Mesothelial cell of epicardium (in vitro differentiated cells): ENCODE measurements around the gene DST. TPM values are rescaled to one million over a fixed set of nuclear protein-coding genes. Genes with fewer than 3 reads are reported as not detected.

ENCODE experiments used
- DNase-seq, 2 experiments: peaks; one replicate each; pipeline ENCODE4 v3.0.0; 2021; ENCODE audit warnings: low spot score in 2 of 2; ENCODE audit not compliant: unreplicated experiment in 2 of 2
- H3K27ac Mint-ChIP-seq: 2 replicates; pipeline ENCODE4 v1.8.0; 2021; ENCODE audit warnings: mixed read lengths
- H3K27me3 Mint-ChIP-seq: 2 replicates; pipeline ENCODE4 v1.8.0; 2021; ENCODE audit warnings: low read depth, mixed read lengths
- H3K36me3 Mint-ChIP-seq: 2 replicates; pipeline ENCODE4 v1.8.0; 2021; ENCODE audit warnings: mixed read lengths
- H3K4me1 Mint-ChIP-seq: 2 replicates; pipeline ENCODE4 v1.8.0; 2021; ENCODE audit warnings: mixed read lengths
- H3K4me3 Mint-ChIP-seq: 2 replicates; pipeline ENCODE4 v1.8.0; 2021; ENCODE audit warnings: mild to moderate bottlenecking, moderate library complexity, mixed read lengths
- H3K9me3 Mint-ChIP-seq: 2 replicates; pipeline ENCODE4 v1.8.0; 2021; ENCODE audit warnings: mixed read lengths
- total RNA-seq: library from RNA; stranded (reverse); gene quantifications from 3 replicates; pipeline ENCODE4 v1.2.1, GENCODE V29; 2021
- TF ChIP-seq, protein P1 (sequence below): fragments of 200-600 bp; sonication (generic); IDR thresholded peaks from one replicate; pipeline ENCODE4 v1.5.0; 2021; ENCODE audit warnings: antibody characterized with exemption; ENCODE audit not compliant: unreplicated experiment

The DST gene
- total RNA-seq, 1 donor from 2014 or later: 306 TPM

DNA sequence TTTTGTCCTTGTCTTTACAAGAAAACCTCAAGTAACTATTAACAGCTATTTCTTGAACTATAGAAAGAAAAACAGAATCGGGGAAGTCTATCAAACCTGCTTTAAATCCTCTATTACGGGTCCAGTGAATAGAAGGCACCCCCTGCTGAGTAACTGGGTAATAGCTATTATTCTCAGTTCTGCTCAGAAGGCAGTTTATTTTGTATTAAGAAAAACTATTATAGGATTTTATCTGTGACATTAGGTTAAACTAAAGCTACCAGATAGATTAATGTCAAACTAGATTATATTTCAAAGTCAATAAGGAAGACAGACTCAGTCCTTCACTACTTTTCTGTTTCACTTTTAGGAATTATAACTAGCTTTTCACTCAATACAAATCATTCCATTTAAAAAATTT is 93.7 kb downstream of the DST start:
- Mint-ChIP-seq H3K27me3 (no peaks in the 10 kb centered on the region), H3K4me1 (peaks cover 68% of the 10 kb centered on the region), H3K9me3 (no peaks in the 10 kb centered on the region), H3K4me3 (no peak overlapping the region), H3K27ac (peak overlapping the region; percentile 78), H3K36me3 (peaks cover 9% of the 10 kb centered on the region)
- DNase-seq: no peak
- TF ChIP-seq, protein P1, sequence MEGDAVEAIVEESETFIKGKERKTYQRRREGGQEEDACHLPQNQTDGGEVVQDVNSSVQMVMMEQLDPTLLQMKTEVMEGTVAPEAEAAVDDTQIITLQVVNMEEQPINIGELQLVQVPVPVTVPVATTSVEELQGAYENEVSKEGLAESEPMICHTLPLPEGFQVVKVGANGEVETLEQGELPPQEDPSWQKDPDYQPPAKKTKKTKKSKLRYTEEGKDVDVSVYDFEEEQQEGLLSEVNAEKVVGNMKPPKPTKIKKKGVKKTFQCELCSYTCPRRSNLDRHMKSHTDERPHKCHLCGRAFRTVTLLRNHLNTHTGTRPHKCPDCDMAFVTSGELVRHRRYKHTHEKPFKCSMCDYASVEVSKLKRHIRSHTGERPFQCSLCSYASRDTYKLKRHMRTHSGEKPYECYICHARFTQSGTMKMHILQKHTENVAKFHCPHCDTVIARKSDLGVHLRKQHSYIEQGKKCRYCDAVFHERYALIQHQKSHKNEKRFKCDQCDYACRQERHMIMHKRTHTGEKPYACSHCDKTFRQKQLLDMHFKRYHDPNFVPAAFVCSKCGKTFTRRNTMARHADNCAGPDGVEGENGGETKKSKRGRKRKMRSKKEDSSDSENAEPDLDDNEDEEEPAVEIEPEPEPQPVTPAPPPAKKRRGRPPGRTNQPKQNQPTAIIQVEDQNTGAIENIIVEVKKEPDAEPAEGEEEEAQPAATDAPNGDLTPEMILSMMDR: no peak

DNA sequence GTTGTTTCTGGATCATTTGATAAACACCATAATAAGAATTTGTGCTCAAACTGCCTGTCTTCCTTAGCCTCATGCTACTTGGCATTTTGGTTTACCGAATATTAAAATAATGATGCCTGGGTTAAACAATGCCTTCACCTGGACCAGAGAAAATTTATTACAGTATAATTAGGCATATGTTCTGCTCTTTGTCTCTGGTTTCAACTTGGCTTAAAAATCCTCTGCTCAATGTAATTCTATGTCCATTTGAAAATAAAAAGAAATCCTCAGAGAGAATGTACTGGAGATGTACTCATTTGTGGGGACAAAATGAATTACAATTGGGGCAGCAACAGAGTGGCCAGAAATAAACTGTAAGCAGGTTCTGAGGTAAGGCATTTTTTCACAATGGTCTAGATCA is 95.0 kb downstream of the DST start:
- Mint-ChIP-seq H3K4me1 (peaks cover 63% of the 10 kb centered on the region), H3K36me3 (no peaks in the 10 kb centered on the region), H3K4me3 (no peak overlapping the region), H3K27ac (no peak overlapping the region), H3K27me3 (no peaks in the 10 kb centered on the region), H3K9me3 (no peaks in the 10 kb centered on the region)
- TF ChIP-seq, protein P1: no peak
- no peak for DNase-seq

DNA sequence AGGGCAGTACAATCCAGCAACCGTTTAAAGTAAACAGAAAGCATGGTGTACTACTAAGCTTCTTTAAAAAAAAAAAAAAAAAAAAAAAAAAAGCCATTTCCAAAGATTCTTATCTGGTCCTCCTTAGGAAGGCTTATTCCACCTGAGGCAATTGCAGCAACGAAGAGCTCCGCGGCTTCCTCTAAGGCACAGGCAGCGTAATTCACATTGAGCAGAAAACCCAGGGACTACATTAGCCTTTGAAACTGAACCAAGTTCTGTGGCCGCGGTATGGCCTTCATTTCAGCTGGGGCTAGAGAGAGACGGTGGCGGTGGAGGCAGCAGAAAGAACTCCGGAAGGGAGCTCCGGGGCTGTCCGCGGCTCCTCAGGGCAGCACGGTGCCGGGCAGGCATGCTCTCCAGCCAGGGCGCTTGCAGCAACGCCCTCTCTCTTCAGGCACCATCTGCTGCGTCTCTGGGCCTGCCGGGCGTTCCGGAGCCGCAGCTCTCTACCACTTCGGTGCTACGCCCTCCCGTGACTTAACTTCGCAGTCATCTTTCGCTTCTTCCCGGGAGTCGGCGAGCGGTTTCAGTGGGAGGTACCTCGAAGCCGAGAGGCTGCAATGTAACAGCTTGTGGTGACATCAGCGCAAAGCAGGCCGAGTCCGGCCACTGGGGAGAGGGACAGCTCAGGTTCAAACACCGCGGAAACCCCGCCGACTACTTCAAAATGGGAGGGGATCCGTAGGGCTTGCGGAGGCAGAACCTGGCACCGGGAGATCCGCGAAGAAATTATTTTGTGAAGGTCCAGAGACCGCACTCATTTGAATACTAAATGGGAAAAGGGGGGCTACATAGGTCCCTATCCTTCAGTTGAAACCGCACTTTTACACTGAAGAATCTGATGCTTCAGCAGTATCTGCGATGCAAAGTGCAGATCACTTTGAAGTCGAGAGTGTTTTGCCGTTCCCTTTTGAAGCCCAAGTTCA is 100.0 kb downstream of the DST start:
- DNase-seq: peak; percentile 72 to 82
- no peak overlapping the region for H3K4me3 Mint-ChIP-seq
- TF ChIP-seq, protein P1: no peak
- no peaks in the 10 kb centered on the region for H3K9me3 Mint-ChIP-seq
- no peak overlapping the region for H3K27ac Mint-ChIP-seq
- peaks cover 42% of the 10 kb centered on the region for H3K4me1 Mint-ChIP-seq
- no peaks in the 10 kb centered on the region for H3K36me3 Mint-ChIP-seq
- no peaks in the 10 kb centered on the region for H3K27me3 Mint-ChIP-seq

DNA sequence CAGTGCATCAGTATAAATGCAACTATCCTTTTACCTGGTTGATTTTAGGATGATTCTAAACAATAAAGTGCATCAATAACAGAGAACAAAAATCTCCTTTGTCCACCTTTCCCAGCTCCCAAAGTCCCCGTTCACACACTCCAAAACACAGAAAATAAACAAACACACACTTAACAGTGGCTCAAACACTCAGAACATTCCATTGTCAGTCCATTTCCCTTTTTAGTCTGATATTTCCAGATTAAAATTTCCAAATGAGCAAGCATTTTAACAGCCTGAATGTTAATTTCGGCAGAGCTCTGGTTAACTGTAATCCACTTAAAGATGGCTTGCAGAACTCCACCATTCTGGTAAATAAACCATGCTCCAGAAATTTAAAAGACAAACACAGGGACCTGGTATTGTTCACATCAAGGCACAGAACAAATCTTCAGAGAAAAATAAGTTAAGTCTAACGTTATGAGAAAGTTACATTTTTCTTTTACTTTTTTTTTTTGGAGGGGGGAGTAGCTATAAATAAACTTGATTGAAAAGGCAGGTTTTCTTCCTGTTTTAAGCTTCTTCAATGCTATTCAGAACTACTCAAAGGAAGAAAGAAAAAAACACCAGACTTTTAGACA is 100.8 kb downstream of the DST start:
- no peaks in the 10 kb centered on the region for H3K9me3 Mint-ChIP-seq
- H3K4me3 Mint-ChIP-seq: no peak overlapping the region
- no peak overlapping the region for H3K27ac Mint-ChIP-seq
- peaks cover 42% of the 10 kb centered on the region for H3K4me1 Mint-ChIP-seq
- no peaks in the 10 kb centered on the region for H3K27me3 Mint-ChIP-seq
- TF ChIP-seq, protein P1: no peak
- no peak for DNase-seq
- no peaks in the 10 kb centered on the region for H3K36me3 Mint-ChIP-seq

DNA sequence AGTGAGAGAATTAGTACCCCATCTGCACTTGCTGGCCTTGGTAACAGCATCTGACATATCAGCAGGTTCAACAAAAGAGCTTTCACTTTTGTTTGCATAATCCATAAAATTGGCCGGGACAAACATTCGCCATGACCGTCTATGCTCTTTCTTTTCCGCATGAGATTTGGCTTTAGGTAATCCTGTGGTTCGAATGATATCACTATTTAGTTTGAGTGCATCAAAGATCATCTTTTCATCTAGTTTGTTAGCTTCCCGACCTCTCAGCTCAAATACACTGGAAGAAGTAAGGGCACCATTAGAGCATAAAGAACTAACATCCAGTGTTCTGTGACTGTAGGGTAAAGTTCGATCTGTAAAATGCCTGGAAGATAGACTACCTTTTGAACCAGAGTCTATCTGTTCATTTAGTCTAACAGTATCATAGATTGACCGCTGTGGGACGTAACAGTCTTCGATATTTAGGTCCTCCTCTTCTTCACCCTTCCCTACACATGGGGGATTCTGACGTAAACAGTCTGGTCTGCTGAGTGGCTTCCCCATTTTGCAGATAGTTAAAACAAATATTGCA is 101.6 kb downstream of the DST start:
- Mint-ChIP-seq H3K4me1 (peaks cover 42% of the 10 kb centered on the region), H3K9me3 (no peaks in the 10 kb centered on the region), H3K27ac (no peak overlapping the region), H3K36me3 (no peaks in the 10 kb centered on the region), H3K4me3 (no peak overlapping the region), H3K27me3 (no peaks in the 10 kb centered on the region)
- DNase-seq: no peak
- TF ChIP-seq, protein P1: no peak
